Activated CD4-positive, alpha-beta memory T cell treated with anti-CD3 and anti-CD28 coated beads, Interleukin-2, amount 10 ng/mL, durations not matched to agents 7 days and 5 days (primary cell): ENCODE results near the gene C1orf94. TPM values are rescaled to one million over a fixed set of nuclear protein-coding genes. Genes with fewer than 3 reads are reported as not detected.

Experiments used
- CTCF ChIA-PET: fragments of 350-600 bp; sonication (Branson Sonifier 250); formaldehyde crosslinking; loops from one replicate; lab custom pipeline; 2021; ENCODE audit warnings: antibody characterized with exemption, inconsistent platforms; lab: Charles Lee
- POLR2A ChIA-PET: fragments of 350-600 bp; sonication (Branson Sonifier 250); formaldehyde crosslinking; loops from one replicate; lab custom pipeline; 2021; ENCODE audit warnings: antibody characterized with exemption; lab: Charles Lee
- DNase-seq: peaks from one replicate; pipeline ENCODE4 v3.0.0-alpha.2; 2020
- H3K27ac Mint-ChIP-seq: one replicate; pipeline ENCODE4 v1.8.0; 2021; ENCODE audit warnings: mild to moderate bottlenecking, mixed read lengths
- H3K27me3 Mint-ChIP-seq: one replicate; pipeline ENCODE4 v1.8.0; 2021; ENCODE audit warnings: mixed read lengths
- H3K36me3 Mint-ChIP-seq: one replicate; pipeline ENCODE4 v1.8.0; 2021; ENCODE audit warnings: low read depth, mixed read lengths
- H3K4me1 Mint-ChIP-seq: one replicate; pipeline ENCODE4 v1.8.0; 2021; ENCODE audit warnings: mixed read lengths
- H3K4me3 Mint-ChIP-seq: one replicate; pipeline ENCODE4 v1.8.0; 2021; ENCODE audit warnings: mild to moderate bottlenecking, mixed read lengths
- H3K9me3 Mint-ChIP-seq: one replicate; pipeline ENCODE4 v1.8.0; 2021; ENCODE audit warnings: mixed read lengths
- total RNA-seq, 2 experiments: library from RNA; stranded (reverse); gene quantifications; one replicate each; pipeline ENCODE4 v1.2.3, GENCODE V29; 2021

Gene C1orf94
- total RNA-seq, 2 experiments from 2014 or later = not detected

GRCh38 chr1:34245967-34246366 is 69.3 kb downstream of the C1orf94 start:
- H3K4me1 Mint-ChIP-seq = no peaks in the 10 kb centered on the region
- no peaks in the 10 kb centered on the region for H3K9me3 Mint-ChIP-seq
- DNase-seq = no peak
- peaks cover 5% of the 10 kb centered on the region for H3K27me3 Mint-ChIP-seq
- no peak overlapping the region for H3K27ac Mint-ChIP-seq
- no peak overlapping the region for H3K4me3 Mint-ChIP-seq
- ChIA-PET CTCF (no interaction called here), POLR2A (no interaction called here)
- H3K36me3 Mint-ChIP-seq = no peaks in the 10 kb centered on the region

DNA sequence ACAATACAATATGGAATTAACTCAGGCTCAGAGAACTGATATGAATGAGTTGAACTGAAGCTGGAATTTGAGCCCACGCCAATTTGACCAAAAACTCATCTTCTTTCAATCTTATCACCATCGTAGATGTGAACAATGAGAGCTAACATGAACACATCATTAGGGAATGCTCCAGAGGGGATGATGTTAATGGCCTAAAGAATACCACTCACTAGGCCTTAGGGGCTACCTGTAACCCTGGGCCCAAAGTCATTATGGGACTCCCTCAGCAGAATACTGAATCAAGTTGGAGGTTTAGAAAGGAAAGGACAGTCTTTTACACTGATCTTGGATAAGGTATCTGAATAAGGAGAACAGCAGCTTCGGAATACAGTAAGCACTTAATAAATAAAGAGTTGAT is 73.6 kb downstream of the C1orf94 start:
- POLR2A ChIA-PET = no interaction called here
- H3K27ac Mint-ChIP-seq = no peak overlapping the region

DNA sequence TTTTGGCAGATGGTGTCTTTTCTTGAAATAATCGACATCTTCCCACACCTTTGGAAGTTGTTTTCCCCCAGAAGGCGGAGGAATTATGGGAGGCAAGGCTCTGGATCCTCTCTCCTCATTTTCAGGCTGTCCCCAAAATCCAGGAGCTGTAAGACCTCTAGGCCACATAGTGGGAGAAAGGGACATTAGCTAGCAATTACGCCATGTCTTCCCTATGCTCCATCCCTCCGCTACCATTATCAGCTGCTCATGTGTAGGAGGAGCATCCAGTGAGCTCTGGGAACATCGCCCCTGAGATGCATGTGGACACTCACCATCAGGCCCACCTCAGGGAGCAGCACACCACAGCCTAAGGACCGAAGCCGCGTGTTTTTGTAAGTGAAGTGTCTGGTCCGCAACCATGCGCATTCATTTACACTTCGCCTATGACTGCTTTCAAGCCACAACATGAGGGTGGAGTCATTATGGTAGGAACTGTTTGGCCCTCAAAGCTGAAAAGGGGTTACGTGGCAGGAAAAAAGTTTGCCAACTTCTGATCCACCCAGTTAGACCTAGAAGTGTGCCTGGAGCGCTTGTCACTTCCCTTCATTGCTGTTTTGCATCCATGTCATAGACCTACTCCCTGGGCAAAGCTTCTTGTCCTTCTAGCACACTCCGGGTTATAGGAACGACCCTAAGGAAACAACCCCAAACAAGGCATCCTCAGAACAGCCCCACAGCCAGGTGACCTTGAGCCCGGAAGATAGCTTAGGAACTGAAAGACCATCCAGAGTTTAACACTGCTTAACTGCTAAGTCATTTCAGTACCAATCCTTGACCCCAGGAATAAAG is 85.5 kb downstream of the C1orf94 start:
- ChIA-PET CTCF (no interaction called here), POLR2A (no interaction called here)
- Mint-ChIP-seq H3K4me3 (no peak overlapping the region), H3K36me3 (no peaks in the 10 kb centered on the region), H3K9me3 (peaks cover 2% of the 10 kb centered on the region), H3K4me1 (no peaks in the 10 kb centered on the region), H3K27me3 (no peaks in the 10 kb centered on the region), H3K27ac (no peak overlapping the region)
- no peak for DNase-seq

More for the DNA sequence above, 73.6 kb downstream of the C1orf94 start:
- CTCF ChIA-PET = no interaction called here
- H3K9me3 Mint-ChIP-seq = no peaks in the 10 kb centered on the region
- no peaks in the 10 kb centered on the region for H3K36me3 Mint-ChIP-seq
- no peaks in the 10 kb centered on the region for H3K27me3 Mint-ChIP-seq
- no peak for DNase-seq
- H3K4me1 Mint-ChIP-seq = no peaks in the 10 kb centered on the region
- no peak overlapping the region for H3K4me3 Mint-ChIP-seq

DNA sequence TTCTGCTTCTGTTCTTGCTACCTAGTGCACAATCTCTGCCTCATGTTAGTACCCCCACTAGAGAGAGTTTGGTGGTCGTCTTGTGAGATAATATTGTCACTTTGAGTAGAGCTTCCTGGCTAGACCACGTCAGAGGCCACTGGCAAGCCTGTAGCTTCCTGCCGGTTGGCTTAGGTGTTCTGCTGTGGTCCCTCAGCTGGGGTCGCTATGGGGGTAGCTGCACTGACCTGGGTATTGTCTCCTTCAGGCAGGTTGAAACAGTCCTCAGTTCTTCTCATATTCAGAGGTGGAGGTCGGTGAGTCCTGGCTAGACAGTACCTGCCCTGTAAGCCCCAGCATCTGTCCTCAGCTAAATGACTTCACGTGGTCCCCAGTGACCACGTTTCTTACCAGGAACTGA is 86.2 kb downstream of the C1orf94 start:
- ChIA-PET CTCF (no interaction called here), POLR2A (no interaction called here)
- no peaks in the 10 kb centered on the region for H3K36me3 Mint-ChIP-seq
- H3K9me3 Mint-ChIP-seq = peaks cover 2% of the 10 kb centered on the region
- no peak overlapping the region for H3K27ac Mint-ChIP-seq
- H3K4me3 Mint-ChIP-seq = no peak overlapping the region
- no peaks in the 10 kb centered on the region for H3K4me1 Mint-ChIP-seq
- H3K27me3 Mint-ChIP-seq = no peaks in the 10 kb centered on the region
- DNase-seq = no peak

DNA sequence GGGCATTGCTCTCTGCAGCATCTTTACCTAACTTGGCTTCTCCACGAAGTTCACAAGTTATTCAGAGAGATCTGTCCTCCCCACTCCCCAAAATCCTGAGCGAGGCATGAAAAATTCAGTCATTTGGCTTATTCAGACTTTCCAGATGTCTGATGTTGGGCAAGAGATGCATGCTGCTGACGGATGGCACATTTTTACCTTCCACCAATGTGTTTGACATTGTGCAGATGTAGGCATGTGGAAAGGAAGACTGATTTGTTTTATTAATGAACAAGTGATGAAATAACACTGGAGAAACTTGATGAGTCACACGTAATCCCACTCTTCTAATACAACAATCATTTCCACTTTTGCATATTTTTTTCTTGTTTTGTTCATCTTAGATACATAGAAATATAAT is 86.7 kb downstream of the C1orf94 start:
- no peak overlapping the region for H3K27ac Mint-ChIP-seq
- CTCF ChIA-PET = no interaction called here
- no peaks in the 10 kb centered on the region for H3K27me3 Mint-ChIP-seq
- no peak for DNase-seq
- H3K9me3 Mint-ChIP-seq = peaks cover 2% of the 10 kb centered on the region
- H3K36me3 Mint-ChIP-seq = no peaks in the 10 kb centered on the region
- POLR2A ChIA-PET = no interaction called here
- no peak overlapping the region for H3K4me3 Mint-ChIP-seq
- no peaks in the 10 kb centered on the region for H3K4me1 Mint-ChIP-seq

DNA sequence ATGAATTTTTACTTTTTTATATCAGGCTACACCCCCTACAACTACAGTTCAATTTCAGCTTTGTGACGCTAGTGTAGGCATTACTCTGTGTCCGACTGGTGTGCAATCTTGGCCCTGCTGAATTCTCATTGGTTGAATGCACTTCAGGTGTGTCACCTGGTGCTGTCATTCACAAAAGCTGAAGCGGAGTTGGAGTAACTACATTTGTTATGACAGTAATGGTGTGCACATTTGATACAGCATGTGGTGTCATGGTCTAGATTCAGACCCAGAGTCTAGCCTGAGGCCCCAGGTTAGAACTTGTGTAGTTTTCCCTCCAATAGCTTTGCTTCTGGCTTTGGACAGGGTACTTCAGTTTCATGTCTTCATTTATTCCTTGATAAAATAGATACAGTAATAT is 88.7 kb downstream of the C1orf94 start:
- no peak for DNase-seq
- Mint-ChIP-seq H3K36me3 (no peaks in the 10 kb centered on the region), H3K27me3 (no peaks in the 10 kb centered on the region), H3K4me1 (no peaks in the 10 kb centered on the region), H3K27ac (no peak overlapping the region), H3K4me3 (no peak overlapping the region), H3K9me3 (no peaks in the 10 kb centered on the region)
- ChIA-PET POLR2A (no interaction called here), CTCF (no interaction called here)

- no peak overlapping the region for H3K4me3 Mint-ChIP-seq
- CTCF ChIA-PET = no interaction called here
- H3K27ac Mint-ChIP-seq = no peak overlapping the region
- H3K4me1 Mint-ChIP-seq = no peaks in the 10 kb centered on the region
- POLR2A ChIA-PET = no interaction called here
- DNase-seq = no peak
- H3K27me3 Mint-ChIP-seq = no peaks in the 10 kb centered on the region
- no peaks in the 10 kb centered on the region for H3K9me3 Mint-ChIP-seq
- H3K36me3 Mint-ChIP-seq = no peaks in the 10 kb centered on the region
Observed at GRCh38 chr1:34266127-34266951, 89.6 kb downstream of the C1orf94 start.

DNA sequence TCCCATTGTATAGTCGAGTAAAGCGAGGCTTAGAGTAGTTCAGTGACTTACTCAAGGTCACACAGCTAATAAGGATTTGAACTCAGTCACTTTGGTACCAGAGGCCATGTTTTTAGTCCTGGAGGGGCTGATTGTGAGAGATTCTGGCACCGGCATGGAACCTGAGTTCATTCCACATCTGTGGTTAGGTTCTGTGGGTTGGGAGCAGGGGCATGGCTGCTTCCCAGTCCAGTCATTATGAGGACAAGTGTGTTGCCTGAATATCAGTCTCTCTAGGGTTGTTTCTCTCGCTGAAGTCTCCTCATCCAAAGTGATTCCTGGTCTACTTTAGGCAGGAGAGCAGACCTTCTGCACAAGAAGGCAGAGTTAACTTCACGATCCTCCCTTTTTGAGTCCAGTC is 90.6 kb downstream of the C1orf94 start:
- Mint-ChIP-seq H3K4me1 (no peaks in the 10 kb centered on the region), H3K36me3 (no peaks in the 10 kb centered on the region), H3K27ac (no peak overlapping the region), H3K27me3 (no peaks in the 10 kb centered on the region), H3K9me3 (no peaks in the 10 kb centered on the region), H3K4me3 (no peak overlapping the region)
- DNase-seq = no peak
- POLR2A ChIA-PET = no interaction called here
- CTCF ChIA-PET = no interaction called here

DNA sequence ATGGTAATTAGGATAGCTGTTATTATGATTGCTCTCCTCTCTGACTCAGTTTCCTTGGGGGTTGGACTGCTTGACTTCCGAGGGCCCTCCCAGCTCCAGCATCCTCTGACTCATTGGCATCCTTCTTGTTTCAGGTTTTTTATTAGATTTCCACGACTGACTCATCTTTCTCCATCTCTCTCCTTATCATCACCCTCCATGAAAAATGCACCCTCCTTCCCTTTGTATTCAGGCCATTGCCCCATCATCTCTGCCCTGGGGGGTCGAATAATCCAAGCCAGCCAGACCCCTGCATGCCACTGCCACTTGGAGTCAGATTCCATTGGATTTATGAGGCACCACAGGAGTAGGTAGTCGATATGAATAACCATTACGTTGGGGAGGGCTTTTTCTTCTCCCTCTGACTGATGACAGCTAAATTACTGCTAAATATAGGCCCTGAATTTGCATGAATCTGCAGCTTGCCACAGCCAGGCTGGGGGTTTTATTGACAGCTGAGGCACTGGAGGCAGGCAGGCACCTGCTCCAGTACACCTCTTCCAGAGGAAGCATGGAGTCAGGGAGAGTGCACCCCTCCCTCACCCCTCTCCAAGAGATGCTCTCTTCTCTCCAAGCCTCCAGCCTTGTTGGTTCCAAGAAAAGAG is 91.7 kb downstream of the C1orf94 start:
- DNase-seq = no peak
- POLR2A ChIA-PET = no interaction called here
- CTCF ChIA-PET = no interaction called here

More for the DNA sequence above, 91.7 kb downstream of the C1orf94 start:
- Mint-ChIP-seq H3K4me3 (no peak overlapping the region), H3K27me3 (no peaks in the 10 kb centered on the region), H3K4me1 (no peaks in the 10 kb centered on the region), H3K27ac (no peak overlapping the region), H3K9me3 (no peaks in the 10 kb centered on the region), H3K36me3 (no peaks in the 10 kb centered on the region)

Other genes starting within 250 kb of the C1orf94 start
- not detected for gene CSMD2, start 11.7 kb upstream of the C1orf94 start, total RNA-seq